OCI-LY3 (cell line): ENCODE results near the gene RBBP8.
A peak's percentile ranks its signal among the peaks of the same experiment; 100 is the strongest.

Experiments used
- H2AFZ ChIP-seq: fragments of 200-600, 300-600 bp; shearing (Covaris generic); 2 replicates; pipeline ENCODE4 v1.6.0; 2014; ENCODE audit warnings: antibody characterized with exemption, low read depth, low read length
- H3K27ac ChIP-seq: fragments of 200-600, 300-600 bp; sonication (generic); 2 replicates; pipeline ENCODE4 v1.5.1; 2014; ENCODE audit warnings: mild to moderate bottlenecking, low read length, moderate library complexity, mixed read lengths
- H3K27me3 ChIP-seq: fragments of 200-600, 300-600 bp; sonication (generic); 2 replicates; pipeline ENCODE4 v1.6.1; 2014; ENCODE audit warnings: low read depth, low read length, mixed read lengths
- H3K36me3 ChIP-seq: fragments of 200-600, 300-600 bp; sonication (generic); replicated peaks from 2 replicates; pipeline ENCODE3; 2014; ENCODE audit warnings: low read depth, low read length, mixed read lengths
- H3K4me1 ChIP-seq: fragments of 300-600, 200-600 bp; sonication (generic); 2 replicates; pipeline ENCODE4 v1.6.1; 2014; ENCODE audit warnings: low read length, mixed read lengths
- H3K4me2 ChIP-seq: fragments of 200-600, 300-600 bp; sonication (generic); 2 replicates; pipeline ENCODE4 v1.6.1; 2014; ENCODE audit warnings: low read length, mixed read lengths
- H3K4me3 ChIP-seq: fragments of 300-600, 200-600 bp; sonication (generic); 2 replicates; pipeline ENCODE4 v1.5.1; 2014; ENCODE audit warnings: antibody characterized with exemption, mild to moderate bottlenecking, low read length, moderate library complexity
- H3K79me2 ChIP-seq: fragments of 300-600, 200-600 bp; shearing (Covaris generic); 2 replicates; pipeline ENCODE4 v1.6.1; 2014; ENCODE audit warnings: mild to moderate bottlenecking, low read length, mixed read lengths
- H3K9ac ChIP-seq: fragments of 300-600, 200-600 bp; shearing (Covaris generic); 2 replicates; pipeline ENCODE4 v1.6.0; 2014; ENCODE audit warnings: mild to moderate bottlenecking, low read length, moderate library complexity
- H3K9me3 ChIP-seq: fragments of 200-600, 300-600 bp; shearing (Covaris generic); 2 replicates; pipeline ENCODE4 v1.6.1; 2014; ENCODE audit warnings: low read length, mixed read lengths; ENCODE audit not compliant: insufficient read depth
- H4K20me1 ChIP-seq: fragments of 200-600, 300-600 bp; sonication (generic); 2 replicates; pipeline ENCODE4 v1.6.1; 2016; ENCODE audit warnings: low read length, mixed read lengths; ENCODE audit not compliant: insufficient read depth
- EZH2phosphoT487 ChIP-seq: fragments of 200-600 bp; shearing (Covaris generic); IDR thresholded peaks from 2 replicates; pipeline ENCODE4 v1.6.1; 2018; ENCODE audit warnings: antibody characterized with exemption, mixed run types, low read depth
- TF ChIP-seq, protein P1 (sequence below): fragments of 200-600, 300-600 bp; sonication (generic); IDR thresholded peaks from 2 replicates; pipeline ENCODE4 v1.5.1; 2014; ENCODE audit warnings: antibody characterized with exemption, low read length, low read depth

The RBBP8 gene

DNA sequence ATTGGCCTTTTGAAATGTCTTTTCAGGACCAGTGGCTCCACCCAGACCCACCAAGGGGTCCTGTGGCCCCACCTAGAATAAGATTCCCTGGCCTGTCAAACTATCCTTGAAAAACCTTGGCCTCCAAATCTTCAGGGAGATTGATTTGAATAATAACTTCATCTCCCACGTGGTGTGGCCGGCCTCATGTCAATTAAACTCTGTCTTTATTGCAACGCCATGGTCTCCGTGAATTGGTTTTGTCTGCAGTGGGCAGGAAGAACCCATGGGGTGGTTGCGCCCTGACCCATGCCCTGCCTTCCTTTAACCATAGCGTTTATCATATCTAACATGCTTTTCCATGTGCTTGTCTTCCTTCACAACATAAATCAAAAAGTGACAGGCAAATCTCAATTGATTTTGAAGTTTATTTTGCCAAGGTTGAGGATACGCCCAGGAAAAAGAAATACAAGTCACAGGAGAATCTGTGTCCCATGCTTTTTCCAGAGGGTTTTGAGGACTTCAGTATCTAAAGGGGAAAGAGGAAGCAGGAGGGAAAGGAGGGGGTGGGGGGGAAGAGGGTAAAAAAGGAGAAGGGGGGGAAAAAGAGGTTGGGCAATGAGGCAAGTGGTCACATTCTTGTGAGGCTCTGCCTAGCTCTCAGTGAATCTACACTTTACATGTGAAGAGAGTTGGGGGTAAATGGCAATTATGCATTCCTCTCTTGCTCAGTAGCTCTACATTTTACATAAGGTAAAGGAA, 135.6 kb downstream of the RBBP8 start:
- Histone ChIP-seq H3K27me3 (no peaks in the 10 kb centered on the region), H3K4me2 (no peak overlapping the region), H3K36me3 (no peaks in the 10 kb centered on the region), H3K27ac (no peak overlapping the region), H3K9me3 (no peaks in the 10 kb centered on the region), H3K9ac (no peak overlapping the region), H3K4me3 (no peak overlapping the region), H2AFZ (no peak overlapping the region), H3K4me1 (peaks cover 7% of the 10 kb centered on the region), H3K79me2 (no peaks in the 10 kb centered on the region), H4K20me1 (no peaks in the 10 kb centered on the region)
- TF ChIP-seq, protein P1, sequence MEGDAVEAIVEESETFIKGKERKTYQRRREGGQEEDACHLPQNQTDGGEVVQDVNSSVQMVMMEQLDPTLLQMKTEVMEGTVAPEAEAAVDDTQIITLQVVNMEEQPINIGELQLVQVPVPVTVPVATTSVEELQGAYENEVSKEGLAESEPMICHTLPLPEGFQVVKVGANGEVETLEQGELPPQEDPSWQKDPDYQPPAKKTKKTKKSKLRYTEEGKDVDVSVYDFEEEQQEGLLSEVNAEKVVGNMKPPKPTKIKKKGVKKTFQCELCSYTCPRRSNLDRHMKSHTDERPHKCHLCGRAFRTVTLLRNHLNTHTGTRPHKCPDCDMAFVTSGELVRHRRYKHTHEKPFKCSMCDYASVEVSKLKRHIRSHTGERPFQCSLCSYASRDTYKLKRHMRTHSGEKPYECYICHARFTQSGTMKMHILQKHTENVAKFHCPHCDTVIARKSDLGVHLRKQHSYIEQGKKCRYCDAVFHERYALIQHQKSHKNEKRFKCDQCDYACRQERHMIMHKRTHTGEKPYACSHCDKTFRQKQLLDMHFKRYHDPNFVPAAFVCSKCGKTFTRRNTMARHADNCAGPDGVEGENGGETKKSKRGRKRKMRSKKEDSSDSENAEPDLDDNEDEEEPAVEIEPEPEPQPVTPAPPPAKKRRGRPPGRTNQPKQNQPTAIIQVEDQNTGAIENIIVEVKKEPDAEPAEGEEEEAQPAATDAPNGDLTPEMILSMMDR = no peak
- no peak for TF ChIP-seq EZH2phosphoT487

DNA sequence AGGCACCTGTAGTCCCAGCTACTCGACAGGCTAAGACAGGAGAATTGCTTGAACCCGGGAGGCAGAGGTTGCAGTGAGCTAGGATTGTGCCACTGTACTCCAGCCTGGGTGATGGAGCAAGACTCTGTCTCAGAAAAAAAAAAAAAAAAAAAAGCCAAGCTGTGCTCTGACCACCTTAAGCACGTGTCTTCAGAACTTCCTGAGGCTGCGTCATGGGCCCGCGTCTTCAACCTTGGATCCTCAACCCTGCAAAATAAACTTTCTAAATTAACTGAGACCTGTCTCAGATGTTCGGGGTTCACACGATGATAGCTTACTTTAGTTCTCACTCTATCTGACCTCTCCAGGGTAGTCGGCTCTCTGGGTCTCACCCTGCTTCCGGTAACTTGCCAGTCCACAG, 136.4 kb downstream of the RBBP8 start:
- H3K36me3 ChIP-seq = no peaks in the 10 kb centered on the region
- TF ChIP-seq, protein P1 = no peak
- TF ChIP-seq EZH2phosphoT487 = no peak
- no peak overlapping the region for H3K4me2 ChIP-seq
- H3K27me3 ChIP-seq = no peaks in the 10 kb centered on the region
- no peak overlapping the region for H3K4me3 ChIP-seq
- H3K79me2 ChIP-seq = no peaks in the 10 kb centered on the region
- H3K27ac ChIP-seq = no peak overlapping the region
- no peaks in the 10 kb centered on the region for H4K20me1 ChIP-seq
- no peak overlapping the region for H2AFZ ChIP-seq
- H3K9me3 ChIP-seq = no peaks in the 10 kb centered on the region
- H3K9ac ChIP-seq = no peak overlapping the region
- peaks cover 7% of the 10 kb centered on the region for H3K4me1 ChIP-seq

DNA sequence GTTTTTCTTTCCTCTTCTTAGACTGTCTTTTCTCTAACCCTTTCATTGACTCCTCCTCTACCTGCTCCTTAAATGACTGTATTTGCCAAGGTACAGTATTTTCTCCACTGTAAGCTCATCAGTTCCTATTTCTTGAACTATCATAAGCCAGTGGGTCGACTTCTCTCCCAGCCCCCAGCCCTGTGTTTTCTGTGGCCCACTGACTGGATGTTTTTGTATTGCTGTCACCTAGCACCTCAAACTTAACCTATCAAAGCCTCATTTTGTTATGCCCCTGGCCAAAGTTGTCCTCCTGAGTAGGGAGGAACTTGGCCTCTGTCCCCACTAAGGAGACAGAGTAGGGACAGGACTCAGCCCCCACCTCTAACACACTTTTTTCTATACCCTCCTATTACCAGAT, 136.8 kb downstream of the RBBP8 start:
- H2AFZ ChIP-seq = no peak overlapping the region
- H3K9me3 ChIP-seq = no peaks in the 10 kb centered on the region
- no peak overlapping the region for H3K27ac ChIP-seq

DNA sequence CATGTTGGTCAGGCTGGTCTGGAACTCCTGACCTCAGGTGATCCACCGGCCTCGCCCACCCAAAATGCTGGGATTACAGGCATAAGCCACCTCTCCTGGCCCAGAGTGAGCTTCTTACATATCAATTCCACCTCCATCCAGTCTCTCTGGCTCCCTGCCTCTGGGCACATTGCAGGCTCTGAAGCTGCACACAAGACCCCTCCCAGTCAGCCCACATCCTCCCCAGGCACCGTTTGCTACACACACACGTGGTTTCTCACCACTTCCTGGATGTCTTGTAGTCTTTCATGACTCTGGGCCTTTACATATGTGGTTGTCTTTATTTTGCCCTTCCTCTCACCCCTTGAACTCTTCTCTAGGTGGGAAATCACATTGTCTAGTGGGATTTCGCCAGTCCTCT, 138.2 kb downstream of the RBBP8 start:
- Histone ChIP-seq H3K4me1 (peaks cover 7% of the 10 kb centered on the region), H3K36me3 (no peaks in the 10 kb centered on the region), H3K9ac (no peak overlapping the region), H3K9me3 (no peaks in the 10 kb centered on the region), H3K27me3 (no peaks in the 10 kb centered on the region), H3K4me2 (no peak overlapping the region), H4K20me1 (no peaks in the 10 kb centered on the region), H3K79me2 (no peaks in the 10 kb centered on the region), H3K27ac (no peak overlapping the region), H3K4me3 (no peak overlapping the region), H2AFZ (peak overlapping the region; percentile 86)
- TF ChIP-seq EZH2phosphoT487 = no peak
- TF ChIP-seq, protein P1 = no peak

More for the DNA sequence above, 136.8 kb downstream of the RBBP8 start:
- Histone ChIP-seq H3K27me3 (no peaks in the 10 kb centered on the region), H3K79me2 (no peaks in the 10 kb centered on the region), H3K4me2 (no peak overlapping the region), H3K9ac (no peak overlapping the region), H3K36me3 (no peaks in the 10 kb centered on the region), H3K4me3 (no peak overlapping the region), H3K4me1 (peaks cover 7% of the 10 kb centered on the region), H4K20me1 (no peaks in the 10 kb centered on the region)
- no peak for TF ChIP-seq EZH2phosphoT487
- TF ChIP-seq, protein P1 = no peak
